Activated CD4-positive, alpha-beta T cell treated with anti-CD3 and anti-CD28 coated beads, Interleukin-2, amount 10 ng/mL, durations not matched to agents 7 days and 5 days (primary cell): ENCODE data around the gene DDX52. TPM values are rescaled to one million over a fixed set of nuclear protein-coding genes. Genes with fewer than 3 reads are reported as not detected.

ENCODE experiments used
- CTCF ChIA-PET: fragments of 350-600 bp; sonication (Branson Sonifier 250); formaldehyde crosslinking; loops from one replicate; lab custom pipeline; 2021; ENCODE audit warnings: antibody characterized with exemption; lab: Charles Lee
- POLR2A ChIA-PET: fragments of 350-600 bp; sonication (Branson Sonifier 250); formaldehyde crosslinking; loops from one replicate; lab custom pipeline; 2021; ENCODE audit warnings: antibody characterized with exemption; lab: Charles Lee
- DNase-seq: peaks from one replicate; pipeline ENCODE4 v3.0.0-alpha.2; 2020
- H3K27ac Mint-ChIP-seq: one replicate; pipeline ENCODE4 v1.8.0; 2021; ENCODE audit warnings: mild to moderate bottlenecking, moderate library complexity, mixed read lengths
- H3K27me3 Mint-ChIP-seq: one replicate; pipeline ENCODE4 v1.8.0; 2021; ENCODE audit warnings: mixed read lengths
- H3K36me3 Mint-ChIP-seq: one replicate; pipeline ENCODE4 v1.8.0; 2021; ENCODE audit warnings: low read depth, mixed read lengths
- H3K4me1 Mint-ChIP-seq: one replicate; pipeline ENCODE4 v1.8.0; 2021; ENCODE audit warnings: mixed read lengths
- H3K4me3 Mint-ChIP-seq: one replicate; pipeline ENCODE4 v1.8.0; 2021; ENCODE audit warnings: mild to moderate bottlenecking, moderate library complexity, mixed read lengths
- H3K9me3 Mint-ChIP-seq: one replicate; pipeline ENCODE4 v1.8.0; 2021; ENCODE audit warnings: mixed read lengths
- total RNA-seq, 2 experiments: library from RNA; stranded (reverse); gene quantifications; one replicate each; pipeline ENCODE4 v1.2.3, GENCODE V29; 2021

Gene DDX52
- total RNA-seq, 2 experiments from 2014 or later = 26.7 to 27.7 TPM

DNA sequence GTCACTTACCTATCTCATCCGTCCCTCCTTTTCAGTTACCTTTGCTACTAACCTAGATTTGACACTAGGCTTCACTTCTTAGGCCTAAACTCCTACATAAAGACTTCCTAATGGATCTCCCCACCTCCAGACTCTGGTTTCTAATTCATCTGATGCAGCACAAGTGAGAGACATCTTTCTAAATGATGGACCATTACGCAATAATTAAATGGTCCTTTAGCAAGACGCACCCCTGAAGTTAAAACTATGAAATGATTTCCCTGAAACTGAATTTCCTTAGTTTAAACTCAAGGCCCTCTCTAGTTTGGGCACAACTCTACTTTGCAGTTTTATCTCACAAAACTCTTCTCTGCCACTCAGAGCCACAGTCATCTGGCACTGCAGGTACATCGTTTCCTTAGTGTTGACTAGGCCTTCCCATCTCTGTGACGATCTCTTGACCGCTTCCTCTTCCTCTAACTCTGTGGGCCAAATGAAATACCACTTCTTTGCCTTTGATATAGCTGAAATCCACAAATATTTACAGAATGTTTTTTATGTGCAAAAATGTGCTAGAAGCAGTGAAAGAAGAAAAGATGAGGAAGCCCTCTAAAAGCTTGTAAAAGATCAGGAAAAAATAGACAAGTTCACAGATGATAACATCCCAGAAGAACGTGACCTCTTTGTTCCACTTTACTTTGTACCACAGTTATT is 37.3 kb downstream of the DDX52 start:
- Mint-ChIP-seq H3K36me3 (peaks cover 42% of the 10 kb centered on the region), H3K27ac (peak overlapping the region; percentile 86), H3K27me3 (no peaks in the 10 kb centered on the region), H3K9me3 (no peaks in the 10 kb centered on the region), H3K4me3 (peak overlapping the region; percentile 74), H3K4me1 (peaks cover 59% of the 10 kb centered on the region)
- peak; percentile 72 for DNase-seq
- ChIA-PET CTCF (interaction anchor here (0.9 kb wide), 1 partner anchor 11 kb away, joined by 4 read pairs; no protein-coding TSS in a partner anchor), POLR2A (no interaction called here)

DNA sequence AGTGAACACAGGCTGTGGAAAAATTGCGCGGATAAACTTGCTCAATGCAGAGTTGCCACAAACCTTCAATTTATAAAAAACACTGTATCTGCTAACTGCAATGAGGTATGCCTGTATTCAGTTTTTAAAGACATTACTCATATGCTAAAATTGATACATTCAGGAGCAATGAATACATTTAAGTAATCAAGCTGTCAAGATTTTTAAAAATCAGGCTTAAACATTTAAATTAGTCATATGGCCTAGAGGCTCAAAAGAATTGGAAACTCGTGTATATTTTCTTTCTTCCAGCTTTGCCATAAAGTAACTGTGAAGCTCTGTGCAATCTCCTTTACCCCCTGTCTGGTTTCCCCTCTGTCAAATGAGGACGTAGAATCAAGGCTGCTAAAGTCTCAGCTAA is 38.2 kb downstream of the DDX52 start:
- Mint-ChIP-seq H3K4me3 (peak overlapping the region; percentile 74), H3K9me3 (no peaks in the 10 kb centered on the region), H3K27me3 (no peaks in the 10 kb centered on the region), H3K27ac (peak overlapping the region; percentile 86), H3K36me3 (peaks cover 49% of the 10 kb centered on the region), H3K4me1 (peaks cover 60% of the 10 kb centered on the region)
- no peak for DNase-seq
- ChIA-PET CTCF (no interaction called here), POLR2A (no interaction called here)

DNA sequence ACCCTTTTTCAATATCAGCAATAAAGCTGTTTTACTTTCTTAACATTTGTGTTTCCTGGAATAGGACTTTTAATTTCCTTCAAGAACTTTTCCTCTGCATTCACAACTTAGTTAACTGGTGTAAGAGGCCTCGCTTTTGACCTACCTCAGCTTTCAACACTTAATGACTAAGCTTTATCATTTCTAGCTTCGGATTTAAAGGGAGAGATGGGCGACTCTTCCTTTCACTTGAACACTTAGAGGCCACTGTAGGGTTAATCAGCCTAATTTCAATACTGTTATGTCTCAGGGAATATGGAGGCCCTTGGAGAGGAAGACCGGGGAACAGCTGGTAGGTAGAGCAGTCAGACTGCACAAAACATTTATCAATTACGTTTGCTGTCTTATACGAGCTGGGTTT is 38.7 kb downstream of the DDX52 start:
- Mint-ChIP-seq H3K9me3 (no peaks in the 10 kb centered on the region), H3K4me1 (peaks cover 55% of the 10 kb centered on the region), H3K4me3 (peak overlapping the region; percentile 74), H3K27me3 (no peaks in the 10 kb centered on the region), H3K36me3 (peaks cover 50% of the 10 kb centered on the region), H3K27ac (peak overlapping the region; percentile 86)
- POLR2A ChIA-PET = no interaction called here
- no peak for DNase-seq
- CTCF ChIA-PET = interaction anchor here (0.6 kb wide), 1 partner anchor 9 kb away, joined by 3 read pairs; no protein-coding TSS in a partner anchor

DNA sequence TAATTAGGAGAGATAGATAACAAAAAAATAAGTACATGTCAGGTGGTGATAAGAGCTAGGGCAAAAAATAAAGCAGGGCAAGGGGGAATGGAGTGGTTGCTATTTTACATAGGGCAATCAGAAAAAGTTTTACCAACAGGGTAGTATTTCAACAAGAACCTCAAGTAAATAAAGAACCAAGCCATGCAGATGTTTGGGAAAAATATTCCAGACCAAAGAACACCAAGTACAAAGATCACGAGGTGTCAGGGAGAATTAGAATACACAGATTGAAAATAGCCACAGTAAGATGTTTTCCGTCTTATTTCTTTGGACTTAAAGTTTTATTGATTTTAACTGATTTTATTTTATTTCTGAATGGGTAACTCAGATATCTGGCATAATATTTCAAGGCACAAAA is 45.1 kb downstream of the DDX52 start:
- CTCF ChIA-PET = no interaction called here
- Mint-ChIP-seq H3K4me1 (peaks cover 25% of the 10 kb centered on the region), H3K27me3 (no peaks in the 10 kb centered on the region), H3K27ac (peak overlapping the region; percentile 36), H3K36me3 (peaks cover 63% of the 10 kb centered on the region), H3K9me3 (no peaks in the 10 kb centered on the region), H3K4me3 (no peak overlapping the region)
- POLR2A ChIA-PET = no interaction called here
- no peak for DNase-seq

DNA sequence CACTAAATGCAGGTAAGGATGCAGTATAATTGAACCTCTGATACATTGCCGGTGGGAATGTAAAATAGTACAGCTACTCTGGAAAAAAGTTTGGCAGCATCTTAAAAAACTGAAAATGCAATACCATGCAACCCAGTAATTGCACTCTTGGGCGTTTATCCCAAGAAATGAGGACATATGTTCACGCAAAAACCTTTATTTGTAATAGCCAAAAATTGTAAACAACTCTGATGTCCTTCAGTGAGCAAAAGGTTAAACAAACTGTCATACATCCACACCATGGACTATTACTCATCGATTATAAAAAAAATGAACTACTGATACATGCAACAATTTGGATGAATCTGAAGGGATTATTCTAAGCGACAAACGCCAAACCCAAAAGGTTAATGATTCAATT is 51.0 kb downstream of the DDX52 start:
- Mint-ChIP-seq H3K27me3 (no peaks in the 10 kb centered on the region), H3K4me3 (no peak overlapping the region), H3K4me1 (peaks cover 42% of the 10 kb centered on the region), H3K36me3 (peaks cover 64% of the 10 kb centered on the region), H3K27ac (no peak overlapping the region), H3K9me3 (no peaks in the 10 kb centered on the region)
- no peak for DNase-seq
- CTCF ChIA-PET = interaction anchor here (1.5 kb wide), 1 partner anchor 12 kb away, joined by 3 read pairs; no protein-coding TSS in a partner anchor
- POLR2A ChIA-PET = no interaction called here

DNA sequence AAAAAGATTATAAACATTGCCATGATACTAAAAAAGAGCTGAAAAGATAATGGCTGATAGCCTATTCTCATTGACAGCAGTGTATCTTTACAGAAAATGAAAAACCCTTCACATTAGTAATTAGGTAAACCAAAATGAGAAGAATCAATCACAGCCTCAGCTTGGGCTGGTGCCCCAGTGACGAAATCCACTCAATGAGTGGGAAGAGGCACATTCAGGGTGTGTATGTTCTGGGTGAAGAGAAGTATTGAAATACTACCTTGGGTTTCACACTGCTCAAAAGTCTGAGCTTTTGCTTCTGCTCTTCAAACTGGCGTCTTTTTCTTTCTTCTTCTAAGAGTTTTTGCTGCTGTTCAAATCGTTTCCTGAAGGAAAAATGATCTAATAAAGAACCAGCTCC is 58.2 kb downstream of the DDX52 start:
- H3K4me3 Mint-ChIP-seq = no peak overlapping the region
- POLR2A ChIA-PET = no interaction called here
- no peaks in the 10 kb centered on the region for H3K27me3 Mint-ChIP-seq
- H3K4me1 Mint-ChIP-seq = peaks cover 11% of the 10 kb centered on the region
- CTCF ChIA-PET = no interaction called here
- no peak for DNase-seq
- no peak overlapping the region for H3K27ac Mint-ChIP-seq
- peaks cover 49% of the 10 kb centered on the region for H3K36me3 Mint-ChIP-seq
- H3K9me3 Mint-ChIP-seq = no peaks in the 10 kb centered on the region

DNA sequence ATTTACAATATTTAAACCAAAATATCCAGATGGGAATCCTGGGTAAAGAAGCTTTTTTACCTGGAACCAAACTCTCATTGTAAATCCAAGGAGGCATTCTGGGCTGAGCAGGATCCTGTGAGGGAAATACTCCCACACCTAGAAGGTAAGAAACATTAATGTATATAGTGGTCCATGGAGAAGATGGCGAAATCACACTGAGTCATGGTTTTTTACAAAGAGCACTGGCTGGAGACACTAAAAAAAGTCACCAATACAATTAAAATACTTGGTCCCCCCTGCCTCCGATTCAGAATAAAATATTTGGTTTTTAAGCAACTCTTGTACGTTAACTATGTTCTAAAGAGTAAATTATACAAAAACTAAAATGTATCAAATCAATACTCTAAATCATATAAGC is 67.0 kb downstream of the DDX52 start:
- H3K36me3 Mint-ChIP-seq = peaks cover 56% of the 10 kb centered on the region
- POLR2A ChIA-PET = no interaction called here

DNA sequence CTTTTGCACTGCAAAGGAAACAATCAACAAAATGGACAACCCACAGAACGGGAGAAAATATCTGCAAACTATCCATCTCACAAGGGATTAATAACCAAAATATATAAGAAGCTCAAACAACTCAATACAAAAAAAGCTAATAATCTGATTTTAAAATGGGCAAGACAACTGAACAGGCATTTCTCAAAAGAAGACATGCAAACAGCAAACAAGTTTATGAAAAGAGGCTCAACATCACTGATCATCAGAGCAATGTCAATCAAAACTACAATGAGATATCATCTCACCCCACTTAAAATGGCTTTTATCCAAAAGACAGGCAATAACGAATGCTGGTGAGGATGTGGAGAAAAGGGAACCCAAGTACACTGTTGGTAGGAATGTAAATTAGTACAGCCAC is 68.8 kb downstream of the DDX52 start:
- Mint-ChIP-seq H3K4me3 (no peak overlapping the region), H3K27me3 (no peaks in the 10 kb centered on the region), H3K9me3 (peaks cover 9% of the 10 kb centered on the region), H3K4me1 (no peaks in the 10 kb centered on the region), H3K36me3 (peaks cover 55% of the 10 kb centered on the region), H3K27ac (no peak overlapping the region)
- ChIA-PET POLR2A (no interaction called here), CTCF (interaction anchor here (1.0 kb wide), 1 partner anchor 23 kb away, joined by 4 read pairs; no protein-coding TSS in a partner anchor)
- DNase-seq = no peak

More for the DNA sequence above, 67.0 kb downstream of the DDX52 start:
- H3K4me1 Mint-ChIP-seq = no peaks in the 10 kb centered on the region
- peaks cover 9% of the 10 kb centered on the region for H3K9me3 Mint-ChIP-seq
- CTCF ChIA-PET = no interaction called here
- no peak for DNase-seq
- H3K27ac Mint-ChIP-seq = no peak overlapping the region
- no peak overlapping the region for H3K4me3 Mint-ChIP-seq
- H3K27me3 Mint-ChIP-seq = no peaks in the 10 kb centered on the region

DNA sequence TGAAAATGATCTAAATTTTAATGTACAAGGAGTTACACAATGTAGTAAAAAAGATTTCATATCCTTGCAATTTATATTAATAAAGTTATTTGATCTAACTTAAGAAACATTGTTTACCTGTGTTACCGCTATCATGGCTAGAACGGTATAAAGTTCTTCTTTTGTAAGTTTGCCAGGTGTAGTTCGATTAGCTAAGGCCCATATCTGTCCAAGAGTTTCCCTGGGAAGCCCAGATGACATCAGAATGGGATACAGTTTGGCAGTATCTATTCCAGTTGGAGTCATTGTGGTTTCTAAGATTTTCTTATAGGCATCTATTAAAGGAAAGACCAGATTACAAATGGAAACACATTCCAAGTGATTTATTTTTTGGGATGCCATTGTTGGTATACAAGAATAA is 71.6 kb downstream of the DDX52 start:
- no peak overlapping the region for H3K4me3 Mint-ChIP-seq
- H3K4me1 Mint-ChIP-seq = no peaks in the 10 kb centered on the region
- no peak for DNase-seq
- CTCF ChIA-PET = no interaction called here
- H3K36me3 Mint-ChIP-seq = peaks cover 64% of the 10 kb centered on the region
- peaks cover 9% of the 10 kb centered on the region for H3K9me3 Mint-ChIP-seq
- H3K27ac Mint-ChIP-seq = no peak overlapping the region
- POLR2A ChIA-PET = no interaction called here
- H3K27me3 Mint-ChIP-seq = no peaks in the 10 kb centered on the region

DNA sequence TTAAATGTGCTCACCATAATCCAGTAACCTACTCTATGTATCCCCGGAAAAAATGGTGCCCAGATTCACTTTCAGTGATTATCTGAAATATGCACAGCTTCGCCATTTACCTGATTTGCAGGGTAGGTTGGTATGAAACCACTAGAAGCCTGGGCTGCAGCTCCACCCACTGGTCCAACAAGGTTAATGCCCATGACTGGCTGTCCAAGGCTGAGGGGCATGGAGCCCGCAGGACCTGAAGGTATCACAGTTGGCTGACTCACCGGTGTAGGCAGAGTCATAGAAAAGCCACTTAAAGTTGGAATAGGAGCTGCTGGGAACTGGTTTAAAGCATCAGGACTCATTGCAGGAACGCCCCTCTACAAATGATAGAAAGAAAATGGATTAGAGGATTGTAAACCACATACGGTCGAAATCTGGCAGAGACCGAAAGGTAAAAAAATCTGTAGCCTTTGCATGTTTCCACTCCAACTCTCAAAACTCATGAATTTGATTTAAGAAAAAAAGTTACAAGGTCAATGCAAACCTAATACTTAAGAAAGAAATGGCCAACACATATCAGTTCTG is 72.6 kb downstream of the DDX52 start:
- CTCF ChIA-PET = interaction anchor here (0.6 to 2.0 kb wide), 8 partner anchors 31 to 789 kb away, joined by 3 to 7 read pairs (median 4); partner anchors contain the start of gene SYNRG
- H3K27ac Mint-ChIP-seq = no peak overlapping the region
- H3K9me3 Mint-ChIP-seq = peaks cover 9% of the 10 kb centered on the region
- H3K4me1 Mint-ChIP-seq = no peaks in the 10 kb centered on the region
- POLR2A ChIA-PET = no interaction called here
- no peaks in the 10 kb centered on the region for H3K27me3 Mint-ChIP-seq
- DNase-seq = peak; percentile 25
- no peak overlapping the region for H3K4me3 Mint-ChIP-seq
- peaks cover 60% of the 10 kb centered on the region for H3K36me3 Mint-ChIP-seq

DNA sequence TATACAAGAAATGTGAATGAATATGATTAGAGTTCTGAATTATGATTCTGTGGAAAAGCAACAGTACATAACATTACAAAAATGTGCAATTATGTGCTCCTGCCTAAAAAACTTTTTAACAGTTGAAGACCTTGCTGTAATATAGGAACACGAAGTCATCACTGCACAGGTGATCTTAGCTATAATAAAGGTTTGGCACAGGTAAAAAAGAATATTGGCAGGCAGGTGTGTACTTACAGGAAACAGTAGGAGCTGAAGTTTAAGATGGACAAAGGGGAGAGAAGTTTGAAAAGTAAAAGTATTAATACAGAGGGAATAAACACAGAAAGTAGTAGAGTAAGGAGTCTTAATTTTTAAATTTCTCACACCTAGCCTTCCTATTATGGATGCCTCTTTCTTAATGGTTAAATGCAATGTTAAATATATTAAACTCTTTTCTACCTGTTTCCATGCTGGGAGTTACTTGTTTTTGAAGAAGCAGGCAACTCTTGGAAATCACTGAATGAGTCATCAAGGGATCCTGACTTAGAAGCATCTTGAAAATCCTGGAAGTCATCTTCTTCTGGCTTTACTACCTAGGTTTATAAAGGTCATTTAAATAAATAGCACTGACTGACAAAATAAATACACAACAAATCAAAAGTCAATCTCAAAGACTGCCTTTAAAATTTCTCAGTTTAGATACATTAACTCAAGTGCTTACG is 74.7 kb downstream of the DDX52 start:
- Mint-ChIP-seq H3K4me1 (no peaks in the 10 kb centered on the region), H3K36me3 (peaks cover 55% of the 10 kb centered on the region), H3K27me3 (no peaks in the 10 kb centered on the region), H3K4me3 (no peak overlapping the region), H3K9me3 (no peaks in the 10 kb centered on the region), H3K27ac (no peak overlapping the region)
- CTCF ChIA-PET = interaction anchor here (0.8 to 1.5 kb wide), 2 partner anchors 8 to 195 kb away, joined by 3 to 6 read pairs; no protein-coding TSS in a partner anchor
- DNase-seq = no peak
- POLR2A ChIA-PET = no interaction called here

DNA sequence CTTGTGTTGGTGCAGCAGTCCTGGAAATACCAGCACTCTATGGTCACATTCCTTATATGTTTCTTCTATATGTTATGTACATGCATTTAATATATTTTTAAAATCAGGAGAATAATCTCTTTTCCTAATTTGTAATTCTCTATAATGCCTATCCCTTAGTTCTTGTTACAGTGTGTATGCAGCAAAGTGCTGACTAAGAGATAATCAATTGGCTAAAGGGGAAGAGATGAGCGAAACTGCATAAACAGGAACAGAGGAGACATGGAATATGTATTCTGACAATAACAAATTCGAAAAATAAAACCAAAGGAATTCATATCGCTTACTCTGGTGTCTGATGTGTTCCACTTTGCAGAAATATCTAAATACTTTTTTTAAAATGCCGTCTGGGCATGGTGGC is 75.7 kb downstream of the DDX52 start:
- Mint-ChIP-seq H3K27me3 (no peaks in the 10 kb centered on the region), H3K4me1 (no peaks in the 10 kb centered on the region), H3K9me3 (no peaks in the 10 kb centered on the region), H3K4me3 (no peak overlapping the region), H3K27ac (no peak overlapping the region), H3K36me3 (peaks cover 47% of the 10 kb centered on the region)
- POLR2A ChIA-PET = no interaction called here
- no peak for DNase-seq
- CTCF ChIA-PET = no interaction called here

DNA sequence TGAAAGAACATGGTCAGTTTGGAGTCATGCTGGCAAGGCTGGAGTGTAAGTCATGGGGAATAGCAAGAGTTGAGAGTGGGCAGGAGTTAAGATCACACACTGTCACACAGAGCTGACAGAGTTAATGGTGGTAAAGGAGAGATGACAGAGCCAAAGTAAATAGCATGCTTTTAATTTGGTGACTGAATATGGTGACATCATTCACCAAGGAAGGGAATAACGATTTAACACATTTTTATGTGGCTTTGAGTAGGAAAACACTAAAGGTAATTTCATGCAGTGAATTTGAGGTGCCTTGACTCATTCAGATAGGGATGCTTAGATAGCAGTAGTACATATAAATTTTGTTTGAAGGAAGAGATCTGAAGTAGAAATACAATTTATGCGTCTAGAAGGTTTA is 76.1 kb downstream of the DDX52 start:
- ChIA-PET CTCF (no interaction called here), POLR2A (no interaction called here)
- DNase-seq = no peak
- H3K36me3 Mint-ChIP-seq = peaks cover 49% of the 10 kb centered on the region
- no peak overlapping the region for H3K27ac Mint-ChIP-seq
- H3K9me3 Mint-ChIP-seq = no peaks in the 10 kb centered on the region
- H3K4me1 Mint-ChIP-seq = peaks cover 2% of the 10 kb centered on the region
- H3K4me3 Mint-ChIP-seq = no peak overlapping the region
- no peaks in the 10 kb centered on the region for H3K27me3 Mint-ChIP-seq
